ENCODE results near the gene KCNQ5. TPM values are rescaled to one million over a fixed set of nuclear protein-coding genes. Genes with fewer than 3 reads are reported as not detected.

KCNQ5 gene
- polyA plus RNA-seq, 3 donors: not detected

GRCh38 chr6:72636215-72636614, 14.4 kb downstream of the KCNQ5 start:
- no peaks in the 10 kb centered on the region for H3K4me1 ChIP-seq (ENCODE audit: control insufficient read depth in 1 of 2, insufficient read depth in 2 of 2, low read length in 2 of 2)
- no peak overlapping the region for H3K4me3 Mint-ChIP-seq
- H3K4me2 ChIP-seq (replicated peaks; ENCODE audit: extremely low read depth, low read length, poor library complexity, severe bottlenecking): no peak overlapping the region
- no peaks in the 10 kb centered on the region for H3K9me3 ChIP-seq (replicated peaks in 1 of 2; ENCODE audit: control insufficient read depth in 1 of 2, insufficient read depth in 1 of 2, low read length in 2 of 2)
- no peaks in the 10 kb centered on the region for H4K20me1 ChIP-seq (ENCODE audit: insufficient read depth, low read length)
- H3K4me1 Mint-ChIP-seq: no peaks in the 10 kb centered on the region
- H3K4me3 ChIP-seq (replicated peaks in 1 of 3; ENCODE audit: low read depth in 2 of 3, low read length in 3 of 3): no peak overlapping the region
- TF ChIP-seq, protein P1, sequence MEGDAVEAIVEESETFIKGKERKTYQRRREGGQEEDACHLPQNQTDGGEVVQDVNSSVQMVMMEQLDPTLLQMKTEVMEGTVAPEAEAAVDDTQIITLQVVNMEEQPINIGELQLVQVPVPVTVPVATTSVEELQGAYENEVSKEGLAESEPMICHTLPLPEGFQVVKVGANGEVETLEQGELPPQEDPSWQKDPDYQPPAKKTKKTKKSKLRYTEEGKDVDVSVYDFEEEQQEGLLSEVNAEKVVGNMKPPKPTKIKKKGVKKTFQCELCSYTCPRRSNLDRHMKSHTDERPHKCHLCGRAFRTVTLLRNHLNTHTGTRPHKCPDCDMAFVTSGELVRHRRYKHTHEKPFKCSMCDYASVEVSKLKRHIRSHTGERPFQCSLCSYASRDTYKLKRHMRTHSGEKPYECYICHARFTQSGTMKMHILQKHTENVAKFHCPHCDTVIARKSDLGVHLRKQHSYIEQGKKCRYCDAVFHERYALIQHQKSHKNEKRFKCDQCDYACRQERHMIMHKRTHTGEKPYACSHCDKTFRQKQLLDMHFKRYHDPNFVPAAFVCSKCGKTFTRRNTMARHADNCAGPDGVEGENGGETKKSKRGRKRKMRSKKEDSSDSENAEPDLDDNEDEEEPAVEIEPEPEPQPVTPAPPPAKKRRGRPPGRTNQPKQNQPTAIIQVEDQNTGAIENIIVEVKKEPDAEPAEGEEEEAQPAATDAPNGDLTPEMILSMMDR (IDR thresholded peaks at IDR 0.05): no peak
- no peak overlapping the region for H3K27ac Mint-ChIP-seq
- no CpG with 5 or more reads among the region's 2 CpGs for WGBS (ENCODE audit: insufficient coverage)
- peaks cover 3 to 5% of the 10 kb centered on the region in 2 donors for H3K36me3 Mint-ChIP-seq
- H3K27ac ChIP-seq (ENCODE audit: low read depth in 1 of 2, low read length in 2 of 2): no peak overlapping the region
- H3K79me2 ChIP-seq (ENCODE audit: insufficient read depth, low read length): peaks cover 3% of the 10 kb centered on the region
- intact Hi-C loops (cut with micrococcal nuclease): no loop called here
- no peaks in the 10 kb centered on the region for H3K36me3 ChIP-seq (replicated peaks in 1 of 2; ENCODE audit: control insufficient read depth in 1 of 2, insufficient read depth in 2 of 2, low read length in 2 of 2)
- H2AFZ ChIP-seq (ENCODE audit: insufficient read depth, low read depth, low read length, poor library complexity, severe bottlenecking): no peak overlapping the region
- peaks cover 0 to 4% (median 2%) of the 10 kb centered on the region in 7 donors for H3K9me3 Mint-ChIP-seq
- no peaks in the 10 kb centered on the region for H3K27me3 Mint-ChIP-seq (ENCODE audit: low read depth in 3 of 3)
- H3K9ac ChIP-seq (ENCODE audit: insufficient read depth, low read length, poor library complexity, severe bottlenecking): no peak overlapping the region
- DNase-seq: no peak
- H3K27me3 ChIP-seq (ENCODE audit: control insufficient read depth in 2 of 2, insufficient read depth in 2 of 2, low read length in 2 of 2): no peaks in the 10 kb centered on the region

DNA sequence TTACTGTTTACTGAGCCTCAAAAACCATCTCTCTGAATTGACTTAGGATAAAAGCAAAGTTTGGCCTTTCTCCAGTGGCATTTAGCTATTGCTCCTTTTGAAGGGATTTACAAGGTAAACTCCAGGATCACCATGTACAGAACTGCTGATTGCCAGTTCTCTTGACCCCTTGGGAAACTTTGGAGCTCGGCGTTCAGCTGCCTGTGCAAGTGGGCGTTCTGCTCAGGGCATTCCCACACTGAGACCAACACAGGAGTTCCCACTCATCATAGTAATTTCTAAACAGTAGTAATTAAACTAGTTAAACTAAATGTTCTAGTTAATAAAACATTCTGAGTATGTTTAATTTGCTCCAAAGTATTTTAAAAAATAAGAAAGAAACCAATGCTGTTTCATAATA, 14.9 kb downstream of the KCNQ5 start:
- no peaks in the 10 kb centered on the region for H3K4me1 Mint-ChIP-seq
- no peak overlapping the region for H3K4me2 ChIP-seq (replicated peaks; ENCODE audit: extremely low read depth, low read length, poor library complexity, severe bottlenecking)
- no peak overlapping the region for H3K27ac Mint-ChIP-seq
- TF ChIP-seq, protein P1 (IDR thresholded peaks at IDR 0.05): no peak
- H3K4me3 Mint-ChIP-seq: no peak overlapping the region
- intact Hi-C loops (cut with micrococcal nuclease): no loop called here
- peaks cover 0 to 4% (median 2%) of the 10 kb centered on the region in 7 donors for H3K9me3 Mint-ChIP-seq
- H3K9me3 ChIP-seq (replicated peaks in 1 of 2; ENCODE audit: control insufficient read depth in 1 of 2, insufficient read depth in 1 of 2, low read length in 2 of 2): no peaks in the 10 kb centered on the region
- H3K4me3 ChIP-seq (replicated peaks in 1 of 3; ENCODE audit: low read depth in 2 of 3, low read length in 3 of 3): no peak overlapping the region
- no peak overlapping the region for H2AFZ ChIP-seq (ENCODE audit: insufficient read depth, low read depth, low read length, poor library complexity, severe bottlenecking)
- peaks cover 3% of the 10 kb centered on the region for H3K79me2 ChIP-seq (ENCODE audit: insufficient read depth, low read length)
- peaks cover 3 to 5% of the 10 kb centered on the region in 2 donors for H3K36me3 Mint-ChIP-seq
- DNase-seq: no peak
- H3K9ac ChIP-seq (ENCODE audit: insufficient read depth, low read length, poor library complexity, severe bottlenecking): no peak overlapping the region
- no peaks in the 10 kb centered on the region for H3K4me1 ChIP-seq (ENCODE audit: control insufficient read depth in 1 of 2, insufficient read depth in 2 of 2, low read length in 2 of 2)
- no CpG with 5 or more reads among the region's 3 CpGs for WGBS (ENCODE audit: insufficient coverage)
- no peaks in the 10 kb centered on the region for H3K27me3 Mint-ChIP-seq (ENCODE audit: low read depth in 3 of 3)
- H3K36me3 ChIP-seq (replicated peaks in 1 of 2; ENCODE audit: control insufficient read depth in 1 of 2, insufficient read depth in 2 of 2, low read length in 2 of 2): no peaks in the 10 kb centered on the region
- H3K27ac ChIP-seq (ENCODE audit: low read depth in 1 of 2, low read length in 2 of 2): no peak overlapping the region
- no peaks in the 10 kb centered on the region for H4K20me1 ChIP-seq (ENCODE audit: insufficient read depth, low read length)
- no peaks in the 10 kb centered on the region for H3K27me3 ChIP-seq (ENCODE audit: control insufficient read depth in 2 of 2, insufficient read depth in 2 of 2, low read length in 2 of 2)

Data from CD14-positive monocyte (primary cell).